Stimulated activated CD8-positive, alpha-beta memory T cell treated with anti-CD3 and anti-CD28 coated beads, Interleukin-4, amount 100 ng/mL, for 24 hours (primary cell): ENCODE data around the gene MRPL37.
"Not testable (repeated sequence)": the region's sequence is repeated elsewhere in the genome, so short reads cannot be mapped to it uniquely, and the experiment has no call there.

Experiments
- DNase-seq: peaks from one replicate; pipeline ENCODE4 v3.0.0-alpha.2; 2020; ENCODE audit warnings: low read depth

The MRPL37 gene

GRCh38 chr1:54172614-54173599 is 27.1 kb upstream of the MRPL37 start:
- DNase-seq, result no peak

- no peak for DNase-seq
Observed at GRCh38 chr1:54173681-54174080, 26.3 kb upstream of the MRPL37 start.

- DNase-seq, result no peak
Observed at GRCh38 chr1:54174106-54174505, 25.9 kb upstream of the MRPL37 start.

- DNase-seq, result no peak
Observed at GRCh38 chr1:54176621-54177327, 23.2 kb upstream of the MRPL37 start.

DNA sequence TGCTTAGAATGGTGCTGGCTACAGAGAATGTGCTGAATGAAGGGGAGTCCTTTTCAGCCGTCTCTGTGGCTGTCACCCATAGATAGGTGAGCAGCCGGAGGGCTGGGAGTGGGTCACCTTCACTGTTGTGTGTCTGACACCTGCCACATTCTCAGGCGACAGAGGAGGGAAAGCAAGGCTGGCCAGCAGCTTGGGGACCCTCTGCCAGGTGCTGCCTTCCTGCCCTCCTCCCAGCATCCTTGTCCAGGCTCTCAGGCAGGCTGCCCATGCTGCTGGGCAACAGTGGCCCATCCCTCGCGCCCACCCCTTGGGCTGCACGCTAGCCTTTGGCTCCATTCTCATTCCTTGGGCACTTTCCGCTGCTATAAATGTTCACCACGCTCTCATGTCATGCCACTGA is 22.2 kb upstream of the MRPL37 start:
- no peak for DNase-seq

GRCh38 chr1:54178296-54179070 is 21.5 kb upstream of the MRPL37 start:
- no peak for DNase-seq

GRCh38 chr1:54180701-54181360 is 19.1 kb upstream of the MRPL37 start:
- DNase-seq, result no peak

GRCh38 chr1:54186056-54186455 is 13.9 kb upstream of the MRPL37 start:
- DNase-seq, result no peak

DNA sequence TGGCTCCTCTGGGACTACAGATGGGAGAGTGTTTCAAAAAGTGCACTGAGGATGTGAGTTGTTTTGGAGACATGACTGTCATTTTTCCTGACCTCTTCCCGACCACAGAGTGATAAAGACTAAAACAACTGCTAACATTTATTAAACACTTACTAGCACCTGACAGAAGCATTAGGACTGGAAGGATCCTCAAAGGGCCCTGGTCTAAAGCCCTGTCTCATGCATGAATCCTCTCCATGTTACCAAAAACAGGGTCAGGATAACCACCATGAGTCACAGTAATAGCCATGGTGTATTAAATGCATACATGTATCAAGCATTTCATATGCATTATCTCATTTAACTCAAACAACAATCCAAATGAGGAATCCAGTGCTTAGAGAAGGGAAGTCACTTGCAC is 11.7 kb upstream of the MRPL37 start:
- no peak for DNase-seq

- DNase-seq, result no peak
Observed at GRCh38 chr1:54190526-54190925, 9.4 kb upstream of the MRPL37 start.

DNA sequence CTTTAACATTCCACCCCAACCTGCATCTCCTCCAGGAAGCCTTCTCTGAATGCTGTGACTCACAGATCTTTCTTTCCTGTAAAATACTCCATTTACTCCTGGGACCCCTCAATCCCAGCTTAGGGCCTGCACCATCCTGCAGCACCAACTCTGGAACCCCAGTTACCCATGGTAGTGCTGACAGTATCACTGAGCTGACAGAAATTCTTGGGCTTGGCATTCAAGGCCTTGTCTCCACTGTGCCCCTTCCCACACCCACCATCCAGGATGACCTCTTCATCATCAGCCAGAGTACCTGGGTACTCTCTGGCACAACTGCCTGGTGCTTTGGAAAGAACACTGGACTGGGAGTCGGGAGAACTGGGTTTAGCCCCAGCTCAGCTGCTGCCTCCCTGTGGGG is 8.4 kb upstream of the MRPL37 start:
- no peak for DNase-seq

GRCh38 chr1:54193453-54193852 is 6.5 kb upstream of the MRPL37 start:
- no peak for DNase-seq

DNA sequence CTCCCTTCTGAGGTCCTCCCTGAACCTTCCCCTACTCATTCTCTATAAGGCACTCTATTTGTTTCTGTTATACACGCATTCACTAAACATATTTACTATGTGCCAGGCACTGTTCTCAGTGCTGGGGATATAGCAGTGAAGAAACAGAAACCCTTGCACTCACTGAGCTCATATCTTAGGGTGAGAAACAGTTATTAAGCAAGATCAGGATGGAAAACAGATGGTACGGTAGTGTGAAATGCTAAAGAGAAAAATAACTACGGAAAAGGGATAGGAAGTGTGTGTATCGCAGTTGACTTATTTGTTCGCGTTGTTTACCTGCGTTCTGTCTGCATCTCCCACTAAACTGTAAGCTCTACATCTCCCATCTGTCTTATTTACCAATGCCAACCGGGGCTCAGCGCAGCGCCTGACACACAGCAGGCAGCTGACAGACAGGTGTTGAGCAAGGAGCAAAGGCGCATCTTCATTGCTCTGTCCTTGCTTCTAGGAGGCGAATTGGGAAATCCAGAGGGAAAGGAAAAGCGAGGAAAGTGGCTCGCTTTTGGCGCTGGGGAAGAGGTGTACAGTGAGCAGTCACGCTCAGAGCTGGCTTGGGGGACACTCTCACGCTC is 709 bp upstream of the MRPL37 start:
- DNase-seq, result no peak

- DNase-seq, result no peak
Observed at GRCh38 chr1:54200519-54200997, 591 bp downstream of the MRPL37 start.

DNA sequence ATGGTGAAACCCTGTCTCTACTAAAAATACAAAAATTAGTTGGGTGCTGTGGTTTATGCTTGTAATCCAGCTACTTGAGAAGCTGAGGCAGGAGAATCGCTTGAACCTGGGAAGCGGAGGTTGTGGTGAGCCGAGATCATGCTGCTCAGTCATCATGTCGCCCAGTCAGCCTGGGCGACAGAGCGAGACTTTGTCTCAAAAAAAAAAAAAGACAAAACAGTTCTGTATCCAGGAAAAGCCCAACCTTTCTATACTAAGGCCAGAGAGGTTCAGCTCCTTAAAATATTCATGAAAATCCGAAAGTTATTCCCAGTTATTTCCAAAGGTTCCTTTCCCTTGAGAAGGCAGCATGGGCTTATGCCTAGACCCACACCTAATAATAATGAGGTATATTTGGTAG is 4.2 kb downstream of the MRPL37 start:
- no peak for DNase-seq

- DNase-seq, result no peak
Observed at GRCh38 chr1:54207287-54207686, 7.3 kb downstream of the MRPL37 start.

- DNase-seq, result not testable (repeated sequence)
Observed at GRCh38 chr1:54207896-54208295, 7.9 kb downstream of the MRPL37 start.

DNA sequence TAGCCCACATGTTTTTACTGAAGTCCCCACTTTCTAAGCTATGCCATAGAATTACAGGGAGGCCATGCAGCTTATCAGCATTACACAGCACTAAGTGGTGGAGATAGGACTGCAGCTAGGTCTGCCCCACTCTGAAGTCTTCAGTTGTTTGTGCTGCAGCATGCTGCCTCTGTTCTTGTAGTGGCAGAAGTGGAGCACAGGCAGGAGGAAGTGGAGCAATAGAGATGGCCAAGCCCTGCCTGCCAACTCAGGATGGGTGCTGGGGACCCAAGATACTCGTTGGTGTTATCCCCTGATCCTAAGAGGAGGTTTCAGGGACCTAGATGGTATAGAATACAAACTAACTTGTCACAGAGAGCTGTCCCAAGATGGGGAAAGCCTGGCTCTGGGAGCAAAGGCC is 12.9 kb downstream of the MRPL37 start:
- DNase-seq, result no peak

GRCh38 chr1:54215523-54215922 is 15.6 kb downstream of the MRPL37 start:
- DNase-seq, result no peak

DNA sequence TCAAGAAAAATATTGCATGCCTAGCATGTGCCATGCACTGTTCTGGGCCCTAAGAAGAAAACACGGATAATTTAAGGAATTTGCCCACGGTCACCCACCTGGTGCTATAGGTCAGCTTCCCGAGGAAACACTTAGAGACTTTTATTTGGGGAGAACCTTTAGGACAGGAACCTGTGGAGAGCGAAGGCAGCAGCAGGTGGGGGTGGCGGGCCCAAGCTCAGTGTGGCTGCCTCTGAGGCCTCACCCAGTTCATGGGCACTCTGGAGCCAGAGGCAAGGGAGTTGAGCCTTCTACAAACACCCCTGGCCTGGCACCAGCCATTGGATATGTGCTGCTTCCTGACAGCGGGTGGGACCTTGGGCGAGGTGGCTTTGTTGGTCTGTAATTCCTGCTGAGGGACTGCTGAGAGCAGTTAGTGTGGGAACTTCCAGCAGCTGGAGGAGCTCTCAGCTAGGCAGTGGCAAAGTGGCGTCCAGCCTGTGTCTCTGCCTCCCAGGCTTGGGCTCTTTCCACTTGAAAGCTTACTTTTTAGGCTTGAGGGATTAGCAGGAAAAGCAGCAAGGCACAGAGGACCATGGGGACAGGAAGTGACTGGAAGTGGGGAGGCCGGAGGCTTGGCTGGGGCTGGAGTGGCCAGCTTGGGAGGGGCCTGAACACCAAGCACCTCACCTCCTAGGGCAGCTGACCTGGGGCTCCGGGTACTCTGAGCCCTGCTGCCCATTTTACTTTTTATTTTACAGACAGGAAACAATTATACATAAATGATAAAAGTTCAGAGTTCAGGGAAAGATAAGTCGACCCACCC is 19.1 kb downstream of the MRPL37 start:
- no peak for DNase-seq

GRCh38 chr1:54219688-54220003 is 19.7 kb downstream of the MRPL37 start:
- no peak for DNase-seq
